ENCODE results near the gene GALNT7.
A peak's percentile ranks its signal among the peaks of the same experiment; 100 is the strongest.

Gene GALNT7

GRCh38 chr4:173252024-173252935 is 83.7 kb downstream of the GALNT7 start (continued):
- peak; percentile 59; the same call in 1 of the 2 replicates for TF ChIP-seq ZNF518A (tag by site-specific recombination; conservative IDR thresholded peaks at IDR 0.05; ENCODE audit: low read depth)
- TF ChIP-seq ZNF529 (tag by site-specific recombination; IDR thresholded peaks at IDR 0.05; ENCODE audit: insufficient replicate concordance) = no peak
- TF ChIP-seq TRIM28 (IDR thresholded peaks at IDR 0.05; ENCODE audit: borderline replicate concordance, low read length) = peak; percentile 96; the same call in 1 of the 2 replicates
- peak; percentile 41 for TF ChIP-seq ZNF623 (tag by site-specific recombination; IDR thresholded peaks at IDR 0.05)
- TF ChIP-seq INSM2 (tag by site-specific recombination; IDR thresholded peaks at IDR 0.05) = peak; percentile 98
- peak; percentile 84 for TF ChIP-seq WT1 (tag by site-specific recombination; IDR thresholded peaks at IDR 0.05)
- no peak for TF ChIP-seq ZNF112 (tag by site-specific recombination; IDR thresholded peaks at IDR 0.05)
- no peak for TF ChIP-seq ZNF548 (tag by site-specific recombination; IDR thresholded peaks at IDR 0.05)
- peak; percentile 98 for TF ChIP-seq IKZF3 (tag by site-specific recombination; IDR thresholded peaks at IDR 0.05)
- TF ChIP-seq SETDB1 (IDR thresholded peaks at IDR 0.05; ENCODE audit: insufficient read length, low read length) = peak; percentile 74
- TF ChIP-seq ZNF362 (tag by site-specific recombination; IDR thresholded peaks at IDR 0.05) = peak; percentile 97
- peak; percentile 91 for TF ChIP-seq ZSCAN30 (tag by site-specific recombination; IDR thresholded peaks at IDR 0.05)
- TF ChIP-seq BCL11A (tag by site-specific recombination; IDR thresholded peaks at IDR 0.05; ENCODE audit: low read depth) = peak; percentile 94
- peak; percentile 93 for TF ChIP-seq GLI2 (tag by site-specific recombination; IDR thresholded peaks at IDR 0.05; ENCODE audit: borderline replicate concordance, low read depth)
- peak; percentile 86 for TF ChIP-seq OVOL3 (tag by site-specific recombination; IDR thresholded peaks at IDR 0.05)
- TF ChIP-seq ZNF654 (tag by site-specific recombination; IDR thresholded peaks at IDR 0.05; ENCODE audit: low read depth) = 0 out of 2 replicates have a peak, but pooled peaks have one; percentile 24
- TF ChIP-seq ZNF558 (tag by site-specific recombination; IDR thresholded peaks at IDR 0.05) = peak; percentile 90
- 0 out of 2 replicates have a peak, but pooled peaks have one; percentile 70 for TF ChIP-seq MEIS1 (CRISPR knock-in tag; IDR thresholded peaks at IDR 0.05; ENCODE audit: borderline replicate concordance)
- TF ChIP-seq ZSCAN23 (tag by site-specific recombination; IDR thresholded peaks at IDR 0.05) = 0 out of 2 replicates have a peak, but pooled peaks have one; percentile 62
- no peak for TF ChIP-seq ZBTB11 (tag by site-specific recombination; conservative IDR thresholded peaks at IDR 0.05; ENCODE audit: low read depth)
- TF ChIP-seq REST (tag by site-specific recombination; IDR thresholded peaks at IDR 0.05) = peak; percentile 97
- TF ChIP-seq ZBTB8A (tag by site-specific recombination; IDR thresholded peaks at IDR 0.05) = peak; percentile 52
